ENCODE data around the gene SKOR2. TPM values are rescaled to one million over a fixed set of nuclear protein-coding genes. Genes with fewer than 3 reads are reported as not detected.

SKOR2 gene
- total and polyA plus RNA-seq, 2 of the 13 experiments (the other 11 are each of a cell fraction or from before 2014, with no cell fraction given): not detected

- TF ChIP-seq ATF3 (CRISPR knock-in tag; IDR thresholded peaks at IDR 0.05): no peak
- TF ChIP-seq ATF4 (CRISPR knock-in tag; IDR thresholded peaks at IDR 0.05): no peak
- no peak for TF ChIP-seq ONECUT2 (CRISPR knock-in tag; IDR thresholded peaks at IDR 0.05)
- TF ChIP-seq ZNF768 (CRISPR knock-in tag; IDR thresholded peaks at IDR 0.05): peak; percentile 74
- TF ChIP-seq ZNF83 (CRISPR knock-in tag; IDR thresholded peaks at IDR 0.05; ENCODE audit: borderline replicate concordance): no peak
- no peak for TF ChIP-seq KIAA2018 (CRISPR knock-in tag; IDR thresholded peaks at IDR 0.05; ENCODE audit: borderline replicate concordance)
- no peak for TF ChIP-seq PLSCR1 (CRISPR knock-in tag; IDR thresholded peaks at IDR 0.05; ENCODE audit: borderline replicate concordance)
- no peak for TF ChIP-seq ZNF577 (CRISPR knock-in tag; IDR thresholded peaks at IDR 0.05; ENCODE audit: borderline replicate concordance, low read depth)
- TF ChIP-seq TEAD2 (CRISPR knock-in tag; IDR thresholded peaks at IDR 0.05): no peak
- TF ChIP-seq KLF15 (CRISPR knock-in tag; IDR thresholded peaks at IDR 0.05; ENCODE audit: borderline replicate concordance): no peak
- TF ChIP-seq ZNF331 (CRISPR knock-in tag; IDR thresholded peaks at IDR 0.05): peak; percentile 54; the same call in 1 of the 2 replicates
- peak; percentile 48 for TF ChIP-seq ELF1 (CRISPR knock-in tag; IDR thresholded peaks at IDR 0.05)
- TF ChIP-seq ZNF280B (CRISPR knock-in tag; IDR thresholded peaks at IDR 0.05; ENCODE audit: borderline replicate concordance): 0 out of 2 replicates have a peak, but pooled peaks have one; percentile 64
- peak in 1 of 2 experiments; percentile 17; a peak in 1 of 4 replicates for TF ChIP-seq NR2F1 (CRISPR knock-in tag; IDR thresholded peaks at IDR 0.05)
- TF ChIP-seq BRD4 (CRISPR knock-in tag; IDR thresholded peaks at IDR 0.05): peak; percentile 76; the same call in 1 of the 2 replicates
- TF ChIP-seq ZMYM4 (CRISPR knock-in tag; IDR thresholded peaks at IDR 0.05): peak; percentile 96
- peak; percentile 77; the same call in 1 of the 2 replicates for TF ChIP-seq ZBTB20 (CRISPR knock-in tag; IDR thresholded peaks at IDR 0.05; ENCODE audit: borderline replicate concordance, low read depth)
Observed at GRCh38 chr18:47175898-47176575, 75.4 kb downstream of the SKOR2 start, which contains the start of gene IER3IP1 (continued).

Measured in HepG2 (cell line).